ENCODE measurements around the gene DYRK3. TPM values are rescaled to one million over a fixed set of nuclear protein-coding genes. Genes with fewer than 3 reads are reported as not detected.

Gene DYRK3
- total RNA-seq, 1 donor from 2014 or later: 22.7 TPM

DNA sequence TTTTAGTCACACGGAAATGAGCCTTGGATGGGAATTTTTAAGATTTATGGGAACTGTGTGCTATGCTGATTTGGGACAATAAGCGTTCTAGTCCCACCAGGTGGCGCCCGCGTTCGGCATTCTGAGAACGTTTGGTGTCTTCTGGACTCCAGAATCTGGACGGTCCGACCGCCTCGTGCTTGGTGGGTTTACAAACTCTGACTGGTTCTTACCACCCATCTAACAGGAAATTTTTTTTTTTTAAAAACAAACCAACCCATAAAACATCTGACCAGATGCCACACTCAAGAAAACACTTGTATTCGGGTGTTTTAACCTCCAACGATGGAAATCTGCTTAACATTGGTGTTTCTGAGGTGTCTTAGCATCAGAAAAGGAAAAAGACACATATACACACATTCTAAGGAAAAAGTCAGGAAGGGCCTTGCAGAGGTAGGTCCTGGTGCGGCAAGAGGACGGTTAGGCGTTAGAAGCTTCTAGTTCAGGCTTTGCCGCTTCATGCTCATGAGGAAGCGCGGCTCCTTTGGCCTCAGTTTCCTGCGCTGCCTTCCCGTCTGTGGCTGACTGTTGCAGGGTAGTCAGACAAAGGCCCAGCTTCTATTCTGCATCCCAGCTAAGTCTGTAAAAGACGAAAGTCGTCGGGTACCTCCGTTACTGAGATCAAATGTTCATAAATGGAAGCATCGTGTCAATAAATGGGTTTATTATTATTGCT lies 814 bp upstream of the DYRK3 start:
- peaks cover 32% of the 10 kb centered on the region for H3K4me1 Mint-ChIP-seq
- Histone ChIP-seq H3K9ac (no peak overlapping the region), H3F3A (ENCODE audit: low read depth) (peaks cover 22% of the 10 kb centered on the region), H3K36me3 (no peaks in the 10 kb centered on the region), H3K79me2 (ENCODE audit: low read depth) (no peaks in the 10 kb centered on the region), H3K9me3 (ENCODE audit: low read depth) (no peaks in the 10 kb centered on the region), H3K27ac (no peak overlapping the region), H3K4me1 (peaks cover 23% of the 10 kb centered on the region), H3K27me3 (peaks cover 6% of the 10 kb centered on the region), H3K4me2 (peak overlapping the region; percentile 77), H3K4me3 (peak overlapping the region; percentile 80), H4K20me1 (ENCODE audit: low read depth) (no peaks in the 10 kb centered on the region), H2AFZ (replicated peaks) (peak overlapping the region; percentile 30)
- peak overlapping the region; percentile 61 for H3K27ac Mint-ChIP-seq
- DNase-seq (ENCODE audit: low spot score): peak; percentile 95
- no peaks in the 10 kb centered on the region for H3K9me3 Mint-ChIP-seq
- H3K4me3 Mint-ChIP-seq: peak overlapping the region; percentile 92
- H3K36me3 Mint-ChIP-seq: no peaks in the 10 kb centered on the region
- peaks cover 9% of the 10 kb centered on the region for H3K27me3 Mint-ChIP-seq (ENCODE audit: insufficient read depth, low read depth)
- no peak for TF ChIP-seq EZH2phosphoT487 (IDR thresholded peaks at IDR 0.05)
- TF ChIP-seq CTCF (IDR thresholded peaks at IDR 0.05): peak; percentile 92

DNA sequence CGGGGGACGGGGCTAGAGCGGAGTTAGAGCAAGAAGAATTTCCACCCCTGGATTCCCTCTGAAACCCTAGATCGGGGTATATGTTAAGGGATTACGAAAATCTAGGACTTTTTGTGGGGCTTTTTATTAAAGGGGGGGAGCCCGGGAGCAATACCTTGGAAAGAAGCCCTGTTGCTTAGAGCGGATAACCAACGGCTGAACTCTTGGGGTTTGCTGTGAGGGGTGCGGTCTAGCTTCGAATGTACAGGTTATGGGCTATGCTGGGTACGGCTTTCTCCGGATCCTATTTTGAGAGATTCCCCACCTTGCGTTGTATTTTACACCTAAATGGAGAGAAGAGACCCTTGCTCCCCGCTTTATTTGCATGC lies 626 bp downstream of the DYRK3 start:
- H3F3A ChIP-seq (ENCODE audit: low read depth): peaks cover 22% of the 10 kb centered on the region
- H2AFZ ChIP-seq (replicated peaks): peak overlapping the region; percentile 93
- Mint-ChIP-seq H3K27ac (no peak overlapping the region), H3K4me3 (peak overlapping the region; percentile 92), H3K9me3 (no peaks in the 10 kb centered on the region), H3K27me3 (ENCODE audit: insufficient read depth, low read depth) (peaks cover 9% of the 10 kb centered on the region), H3K36me3 (peaks cover 3% of the 10 kb centered on the region), H3K4me1 (peaks cover 32% of the 10 kb centered on the region)
- H3K79me2 ChIP-seq (ENCODE audit: low read depth): no peaks in the 10 kb centered on the region
- no peaks in the 10 kb centered on the region for H4K20me1 ChIP-seq (ENCODE audit: low read depth)
- TF ChIP-seq EZH2 (IDR thresholded peaks at IDR 0.05) (no peak), CTCF (IDR thresholded peaks at IDR 0.05) (no peak), EZH2phosphoT487 (IDR thresholded peaks at IDR 0.05) (no peak)
- H3K27me3 ChIP-seq: peaks cover 6% of the 10 kb centered on the region
- peak overlapping the region; percentile 77 for H3K4me2 ChIP-seq
- no peak for DNase-seq (ENCODE audit: low spot score)
- H3K4me1 ChIP-seq: peaks cover 23% of the 10 kb centered on the region
- H3K27ac ChIP-seq: no peak overlapping the region
- H3K9me3 ChIP-seq (ENCODE audit: low read depth): no peaks in the 10 kb centered on the region
- no peak overlapping the region for H3K9ac ChIP-seq
- no peaks in the 10 kb centered on the region for H3K36me3 ChIP-seq
- H3K4me3 ChIP-seq: peak overlapping the region; percentile 80

- H3K9ac ChIP-seq: no peak overlapping the region
- H3F3A ChIP-seq (ENCODE audit: low read depth): peaks cover 22% of the 10 kb centered on the region
- H3K9me3 Mint-ChIP-seq: no peaks in the 10 kb centered on the region
These were observed 1.3 kb downstream of the DYRK3 start for GRCh38 chr1:206636671-206637070.

More at GRCh38 chr1:206636671-206637070, 1.3 kb downstream of the DYRK3 start:
- peaks cover 9% of the 10 kb centered on the region for H3K27me3 Mint-ChIP-seq (ENCODE audit: insufficient read depth, low read depth)
- Histone ChIP-seq H4K20me1 (ENCODE audit: low read depth) (no peaks in the 10 kb centered on the region), H3K36me3 (no peaks in the 10 kb centered on the region), H3K27ac (peak overlapping the region; percentile 15), H3K27me3 (peaks cover 6% of the 10 kb centered on the region), H3K4me2 (peak overlapping the region; percentile 77), H2AFZ (replicated peaks) (no peak overlapping the region), H3K4me1 (peaks cover 23% of the 10 kb centered on the region), H3K79me2 (ENCODE audit: low read depth) (no peaks in the 10 kb centered on the region), H3K9me3 (ENCODE audit: low read depth) (no peaks in the 10 kb centered on the region), H3K4me3 (peak overlapping the region; percentile 80)
- H3K4me1 Mint-ChIP-seq: peaks cover 32% of the 10 kb centered on the region
- H3K27ac Mint-ChIP-seq: no peak overlapping the region
- peak overlapping the region; percentile 92 for H3K4me3 Mint-ChIP-seq
- peaks cover 4% of the 10 kb centered on the region for H3K36me3 Mint-ChIP-seq
- TF ChIP-seq EZH2phosphoT487 (IDR thresholded peaks at IDR 0.05) (no peak), CTCF (IDR thresholded peaks at IDR 0.05) (no peak)
- peak; percentile 9 for DNase-seq (ENCODE audit: low spot score)
